ENCODE results near the gene PRX. TPM values are rescaled to one million over a fixed set of nuclear protein-coding genes. Genes with fewer than 3 reads are reported as not detected.

The PRX gene
- total and polyA plus RNA-seq, 2 of the 13 experiments (the other 11 are each of a cell fraction or from before 2014, with no cell fraction given): 0.66 TPM

DNA sequence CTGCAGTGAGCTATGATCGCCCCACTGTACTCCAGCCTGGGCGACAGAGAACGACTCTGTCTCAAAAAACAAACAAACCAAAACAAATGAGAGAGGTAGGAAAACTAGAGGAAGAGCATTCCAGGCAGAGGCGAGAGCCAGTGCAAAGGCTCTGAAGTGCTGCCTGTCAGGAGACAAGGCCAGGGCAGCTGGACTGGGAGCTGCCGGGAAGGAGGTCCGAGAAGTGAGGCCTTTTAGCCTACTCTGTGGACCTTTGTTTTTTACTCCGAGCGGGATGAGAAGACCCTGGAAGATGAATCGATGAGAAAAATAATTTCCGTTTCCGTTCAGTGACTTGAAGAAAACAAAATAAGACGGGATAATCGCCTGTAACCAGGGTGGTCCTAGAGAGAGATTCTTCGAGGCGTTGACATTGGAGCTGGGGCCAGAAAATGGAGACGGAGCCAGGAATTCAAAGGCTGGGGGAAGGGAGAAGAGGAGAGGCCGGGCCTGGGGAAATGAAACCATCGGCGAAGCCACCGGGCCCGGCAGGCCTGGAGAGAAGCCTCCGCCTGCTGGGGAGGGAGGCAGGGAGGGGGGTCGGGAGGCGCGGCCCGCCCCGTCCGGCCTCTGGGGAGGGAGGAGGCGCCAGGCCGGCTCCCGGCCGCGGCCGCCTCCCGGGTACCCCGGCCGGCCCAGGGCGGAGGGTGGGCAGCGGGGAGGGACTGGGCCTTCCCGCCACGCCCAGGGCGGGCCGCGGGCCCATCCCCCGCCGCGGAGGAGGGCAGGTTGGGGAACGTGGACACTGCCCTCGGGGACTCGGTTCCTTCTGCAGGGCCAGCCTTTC lies 20.4 kb upstream of the PRX start (continued):
- TF ChIP-seq ARNT2 (CRISPR knock-in tag; IDR thresholded peaks at IDR 0.05; ENCODE audit: low read depth): peak; percentile 71
- no peak for TF ChIP-seq ZNF660 (CRISPR knock-in tag; IDR thresholded peaks at IDR 0.05; ENCODE audit: borderline replicate concordance, low read depth)
- TF ChIP-seq ZNF605 (CRISPR knock-in tag; IDR thresholded peaks at IDR 0.05): 0 out of 2 replicates have a peak, but pooled peaks have one; percentile 2
- 0 out of 2 replicates have a peak, but pooled peaks have one; percentile 30 for TF ChIP-seq RXRA (CRISPR knock-in tag; IDR thresholded peaks at IDR 0.05)
- peak; percentile 47; the same call in 1 of the 2 replicates for TF ChIP-seq RXRB (CRISPR knock-in tag; IDR thresholded peaks at IDR 0.05; ENCODE audit: borderline replicate concordance)
- TF ChIP-seq, protein P1, sequence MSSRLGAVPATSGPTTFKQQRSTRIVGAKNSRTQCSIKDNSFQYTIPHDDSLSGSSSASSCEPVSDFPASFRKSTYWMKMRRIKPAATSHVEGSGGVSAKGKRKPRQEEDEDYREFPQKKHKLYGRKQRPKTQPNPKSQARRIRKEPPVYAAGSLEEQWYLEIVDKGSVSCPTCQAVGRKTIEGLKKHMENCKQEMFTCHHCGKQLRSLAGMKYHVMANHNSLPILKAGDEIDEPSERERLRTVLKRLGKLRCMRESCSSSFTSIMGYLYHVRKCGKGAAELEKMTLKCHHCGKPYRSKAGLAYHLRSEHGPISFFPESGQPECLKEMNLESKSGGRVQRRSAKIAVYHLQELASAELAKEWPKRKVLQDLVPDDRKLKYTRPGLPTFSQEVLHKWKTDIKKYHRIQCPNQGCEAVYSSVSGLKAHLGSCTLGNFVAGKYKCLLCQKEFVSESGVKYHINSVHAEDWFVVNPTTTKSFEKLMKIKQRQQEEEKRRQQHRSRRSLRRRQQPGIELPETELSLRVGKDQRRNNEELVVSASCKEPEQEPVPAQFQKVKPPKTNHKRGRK (CRISPR knock-in tag; IDR thresholded peaks at IDR 0.05): no peak
- TF ChIP-seq, protein P2, sequence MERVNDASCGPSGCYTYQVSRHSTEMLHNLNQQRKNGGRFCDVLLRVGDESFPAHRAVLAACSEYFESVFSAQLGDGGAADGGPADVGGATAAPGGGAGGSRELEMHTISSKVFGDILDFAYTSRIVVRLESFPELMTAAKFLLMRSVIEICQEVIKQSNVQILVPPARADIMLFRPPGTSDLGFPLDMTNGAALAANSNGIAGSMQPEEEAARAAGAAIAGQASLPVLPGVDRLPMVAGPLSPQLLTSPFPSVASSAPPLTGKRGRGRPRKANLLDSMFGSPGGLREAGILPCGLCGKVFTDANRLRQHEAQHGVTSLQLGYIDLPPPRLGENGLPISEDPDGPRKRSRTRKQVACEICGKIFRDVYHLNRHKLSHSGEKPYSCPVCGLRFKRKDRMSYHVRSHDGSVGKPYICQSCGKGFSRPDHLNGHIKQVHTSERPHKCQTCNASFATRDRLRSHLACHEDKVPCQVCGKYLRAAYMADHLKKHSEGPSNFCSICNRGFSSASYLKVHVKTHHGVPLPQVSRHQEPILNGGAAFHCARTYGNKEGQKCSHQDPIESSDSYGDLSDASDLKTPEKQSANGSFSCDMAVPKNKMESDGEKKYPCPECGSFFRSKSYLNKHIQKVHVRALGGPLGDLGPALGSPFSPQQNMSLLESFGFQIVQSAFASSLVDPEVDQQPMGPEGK (CRISPR knock-in tag; IDR thresholded peaks at IDR 0.05): peak; percentile 88
- TF ChIP-seq FOXC1 (CRISPR knock-in tag; IDR thresholded peaks at IDR 0.05; ENCODE audit: borderline replicate concordance): no peak
- TF ChIP-seq, protein P3, sequence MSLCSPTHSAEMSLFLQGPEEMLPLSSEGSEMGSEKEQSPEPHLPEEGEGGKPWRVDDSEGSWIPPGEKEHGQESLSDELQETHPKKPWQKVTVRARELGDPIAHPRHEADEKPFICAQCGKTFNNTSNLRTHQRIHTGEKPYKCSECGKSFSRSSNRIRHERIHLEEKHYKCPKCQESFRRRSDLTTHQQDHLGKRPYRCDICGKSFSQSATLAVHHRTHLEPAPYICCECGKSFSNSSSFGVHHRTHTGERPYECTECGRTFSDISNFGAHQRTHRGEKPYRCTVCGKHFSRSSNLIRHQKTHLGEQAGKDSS (CRISPR knock-in tag; IDR thresholded peaks at IDR 0.05; ENCODE audit: borderline replicate concordance, low read depth): no peak
- TF ChIP-seq, protein P4, sequence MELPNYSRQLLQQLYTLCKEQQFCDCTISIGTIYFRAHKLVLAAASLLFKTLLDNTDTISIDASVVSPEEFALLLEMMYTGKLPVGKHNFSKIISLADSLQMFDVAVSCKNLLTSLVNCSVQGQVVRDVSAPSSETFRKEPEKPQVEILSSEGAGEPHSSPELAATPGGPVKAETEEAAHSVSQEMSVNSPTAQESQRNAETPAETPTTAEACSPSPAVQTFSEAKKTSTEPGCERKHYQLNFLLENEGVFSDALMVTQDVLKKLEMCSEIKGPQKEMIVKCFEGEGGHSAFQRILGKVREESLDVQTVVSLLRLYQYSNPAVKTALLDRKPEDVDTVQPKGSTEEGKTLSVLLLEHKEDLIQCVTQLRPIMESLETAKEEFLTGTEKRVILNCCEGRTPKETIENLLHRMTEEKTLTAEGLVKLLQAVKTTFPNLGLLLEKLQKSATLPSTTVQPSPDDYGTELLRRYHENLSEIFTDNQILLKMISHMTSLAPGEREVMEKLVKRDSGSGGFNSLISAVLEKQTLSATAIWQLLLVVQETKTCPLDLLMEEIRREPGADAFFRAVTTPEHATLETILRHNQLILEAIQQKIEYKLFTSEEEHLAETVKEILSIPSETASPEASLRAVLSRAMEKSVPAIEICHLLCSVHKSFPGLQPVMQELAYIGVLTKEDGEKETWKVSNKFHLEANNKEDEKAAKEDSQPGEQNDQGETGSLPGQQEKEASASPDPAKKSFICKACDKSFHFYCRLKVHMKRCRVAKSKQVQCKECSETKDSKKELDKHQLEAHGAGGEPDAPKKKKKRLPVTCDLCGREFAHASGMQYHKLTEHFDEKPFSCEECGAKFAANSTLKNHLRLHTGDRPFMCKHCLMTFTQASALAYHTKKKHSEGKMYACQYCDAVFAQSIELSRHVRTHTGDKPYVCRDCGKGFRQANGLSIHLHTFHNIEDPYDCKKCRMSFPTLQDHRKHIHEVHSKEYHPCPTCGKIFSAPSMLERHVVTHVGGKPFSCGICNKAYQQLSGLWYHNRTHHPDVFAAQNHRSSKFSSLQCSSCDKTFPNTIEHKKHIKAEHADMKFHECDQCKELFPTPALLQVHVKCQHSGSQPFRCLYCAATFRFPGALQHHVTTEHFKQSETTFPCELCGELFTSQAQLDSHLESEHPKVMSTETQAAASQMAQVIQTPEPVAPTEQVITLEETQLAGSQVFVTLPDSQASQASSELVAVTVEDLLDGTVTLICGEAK (IDR thresholded peaks at IDR 0.05): no peak
- TF ChIP-seq, protein P4 (CRISPR knock-in tag; IDR thresholded peaks at IDR 0.05): peak; percentile 23; the same call in 1 of the 2 replicates
- TF ChIP-seq ZNF777 (CRISPR knock-in tag; IDR thresholded peaks at IDR 0.05): peak; percentile 74
- TF ChIP-seq, protein P5, sequence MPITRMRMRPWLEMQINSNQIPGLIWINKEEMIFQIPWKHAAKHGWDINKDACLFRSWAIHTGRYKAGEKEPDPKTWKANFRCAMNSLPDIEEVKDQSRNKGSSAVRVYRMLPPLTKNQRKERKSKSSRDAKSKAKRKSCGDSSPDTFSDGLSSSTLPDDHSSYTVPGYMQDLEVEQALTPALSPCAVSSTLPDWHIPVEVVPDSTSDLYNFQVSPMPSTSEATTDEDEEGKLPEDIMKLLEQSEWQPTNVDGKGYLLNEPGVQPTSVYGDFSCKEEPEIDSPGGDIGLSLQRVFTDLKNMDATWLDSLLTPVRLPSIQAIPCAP (CRISPR knock-in tag; IDR thresholded peaks at IDR 0.05; ENCODE audit: low read depth): no peak

Data from HepG2 (cell line).